ENCODE measurements around the gene F10.

GRCh38 chr13:113153810-113154748 lies 31.5 kb downstream of the F10 start:
- TF ChIP-seq CTCF (IDR thresholded peaks at IDR 0.05) (no peak), POLR2AphosphoS5 (IDR thresholded peaks at IDR 0.05; ENCODE audit: low read depth, low read length) (peak; percentile 33; the same call in 1 of the 2 replicates), REST (IDR thresholded peaks at IDR 0.05; ENCODE audit: insufficient read depth in 1 of 2, low read depth in 2 of 2, low read length in 1 of 2) (no peak), SIN3A (IDR thresholded peaks at IDR 0.05; ENCODE audit: borderline replicate concordance, insufficient read depth, low read depth, low read length) (no peak)

Measured in Panc1 (cell line).